Fibroblast of lung (primary cell): ENCODE data around the gene ARHGEF40.

Source experiments
- EZH2 ChIP-seq: IDR thresholded peaks from 2 replicates; pipeline ENCODE4 v1.5.1; 2012; ENCODE audit warnings: low read length, control low read depth, mild to moderate bottlenecking; ENCODE audit errors: missing control alignments
- TF ChIP-seq, protein P1 (sequence below), 2 donors: IDR thresholded peaks in 1 of 2; conservative IDR thresholded peaks in 1 of 2; 1 replicate in 1 of 2; 2 replicates in 1 of 2; pipeline ENCODE4 v1.5.1; 2011 to 2012; ENCODE audit warnings: low read length in 2 of 2, control low read depth in 1 of 2, inconsistent platforms in 1 of 2, low read depth in 1 of 2, mild to moderate bottlenecking in 1 of 2

GRCh38 chr14:21060614-21061346, 9.3 kb upstream of the ARHGEF40 start:
- TF ChIP-seq, protein P1, sequence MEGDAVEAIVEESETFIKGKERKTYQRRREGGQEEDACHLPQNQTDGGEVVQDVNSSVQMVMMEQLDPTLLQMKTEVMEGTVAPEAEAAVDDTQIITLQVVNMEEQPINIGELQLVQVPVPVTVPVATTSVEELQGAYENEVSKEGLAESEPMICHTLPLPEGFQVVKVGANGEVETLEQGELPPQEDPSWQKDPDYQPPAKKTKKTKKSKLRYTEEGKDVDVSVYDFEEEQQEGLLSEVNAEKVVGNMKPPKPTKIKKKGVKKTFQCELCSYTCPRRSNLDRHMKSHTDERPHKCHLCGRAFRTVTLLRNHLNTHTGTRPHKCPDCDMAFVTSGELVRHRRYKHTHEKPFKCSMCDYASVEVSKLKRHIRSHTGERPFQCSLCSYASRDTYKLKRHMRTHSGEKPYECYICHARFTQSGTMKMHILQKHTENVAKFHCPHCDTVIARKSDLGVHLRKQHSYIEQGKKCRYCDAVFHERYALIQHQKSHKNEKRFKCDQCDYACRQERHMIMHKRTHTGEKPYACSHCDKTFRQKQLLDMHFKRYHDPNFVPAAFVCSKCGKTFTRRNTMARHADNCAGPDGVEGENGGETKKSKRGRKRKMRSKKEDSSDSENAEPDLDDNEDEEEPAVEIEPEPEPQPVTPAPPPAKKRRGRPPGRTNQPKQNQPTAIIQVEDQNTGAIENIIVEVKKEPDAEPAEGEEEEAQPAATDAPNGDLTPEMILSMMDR (conservative IDR thresholded peaks at IDR 0.05 in 1 of 2, IDR thresholded peaks at IDR 0.05 in 1 of 2; ENCODE audit: low read depth in 1 of 2, low read length in 2 of 2) = no peak
- TF ChIP-seq EZH2 = no peak
